Progenitor cell of endocrine pancreas (in vitro differentiated cells): Measurements from ENCODE around the gene ALLC. TPM values are rescaled to one million over a fixed set of nuclear protein-coding genes. Genes with fewer than 3 reads are reported as not detected.

Experiments
- DNase-seq: peaks from one replicate; pipeline ENCODE4 v3.0.0; 2021; ENCODE audit warnings: low spot score; ENCODE audit not compliant: unreplicated experiment
- H3K27ac Mint-ChIP-seq: 2 replicates; pipeline ENCODE4 v1.8.0; 2021; ENCODE audit warnings: mild to moderate bottlenecking, moderate library complexity, mixed read lengths
- H3K27me3 Mint-ChIP-seq: 2 replicates; pipeline ENCODE4 v1.8.0; 2021; ENCODE audit warnings: mixed read lengths
- H3K36me3 Mint-ChIP-seq: 2 replicates; pipeline ENCODE4 v1.8.0; 2022; ENCODE audit warnings: mixed read lengths; ENCODE audit not compliant: insufficient read depth
- H3K4me1 Mint-ChIP-seq: 2 replicates; pipeline ENCODE4 v1.8.0; 2021; ENCODE audit warnings: low read depth, mixed read lengths
- H3K4me3 Mint-ChIP-seq: 2 replicates; pipeline ENCODE4 v1.8.0; 2021; ENCODE audit warnings: low read depth, mild to moderate bottlenecking, moderate library complexity, mixed read lengths
- H3K9me3 Mint-ChIP-seq: 2 replicates; pipeline ENCODE4 v1.8.0; 2021; ENCODE audit warnings: low read depth, mixed read lengths
- CTCF ChIP-seq: fragments of 200-600 bp; sonication (generic); IDR thresholded peaks from one replicate; pipeline ENCODE4 v1.5.0; 2021; ENCODE audit warnings: antibody characterized with exemption, mild to moderate bottlenecking; ENCODE audit not compliant: unreplicated experiment
- total RNA-seq: library from RNA; stranded (reverse); gene quantifications from 2 replicates; pipeline ENCODE4 v1.2.1, GENCODE V29; 2021

The ALLC gene
- total RNA-seq, 1 donor from 2014 or later: not detected

DNA sequence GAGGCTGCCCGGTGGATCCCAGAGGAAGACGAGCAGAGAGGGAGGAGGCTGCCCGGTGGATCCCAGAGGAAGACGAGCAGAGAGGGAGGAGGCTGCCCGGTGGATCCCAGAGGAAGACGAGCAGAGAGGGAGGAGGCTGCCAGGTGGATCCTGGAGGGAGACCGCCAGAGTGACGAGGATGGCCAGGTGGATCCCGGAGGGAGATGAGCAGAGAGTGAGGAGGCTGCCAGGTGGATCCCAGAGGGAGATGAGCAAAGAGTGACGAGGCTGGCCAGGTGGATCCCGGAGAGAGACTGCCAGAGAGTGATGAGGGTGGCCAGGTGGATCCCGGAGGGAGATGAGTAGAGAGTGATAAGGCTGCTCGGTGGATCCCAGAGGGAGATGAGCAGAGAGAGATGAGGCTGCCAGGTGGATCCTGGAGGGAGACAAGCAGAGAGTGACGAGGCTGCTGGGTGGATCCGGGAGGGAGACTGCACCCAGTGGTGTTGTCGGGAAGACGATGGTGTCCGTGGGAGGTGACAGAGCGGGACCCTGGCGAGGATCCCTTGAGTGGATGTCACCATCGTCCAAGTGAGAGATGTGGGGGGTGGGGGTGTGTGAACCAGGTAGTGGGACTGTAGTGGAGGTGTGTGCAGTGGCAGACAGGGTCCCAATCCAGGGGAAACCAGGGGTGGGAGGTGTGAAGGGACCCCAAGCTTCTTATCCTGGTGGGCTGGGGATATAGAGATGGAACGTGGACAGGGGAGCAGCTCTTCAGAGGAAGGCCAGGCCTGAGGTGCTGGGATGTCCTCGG, 67.7 kb downstream of the ALLC start:
- Mint-ChIP-seq H3K36me3 (peaks cover 1% of the 10 kb centered on the region), H3K27ac (no peak overlapping the region), H3K4me3 (no peak overlapping the region), H3K4me1 (peaks cover 4% of the 10 kb centered on the region), H3K27me3 (peaks cover 53% of the 10 kb centered on the region), H3K9me3 (peaks cover 12% of the 10 kb centered on the region)
- DNase-seq: no peak
- no peak for TF ChIP-seq CTCF

DNA sequence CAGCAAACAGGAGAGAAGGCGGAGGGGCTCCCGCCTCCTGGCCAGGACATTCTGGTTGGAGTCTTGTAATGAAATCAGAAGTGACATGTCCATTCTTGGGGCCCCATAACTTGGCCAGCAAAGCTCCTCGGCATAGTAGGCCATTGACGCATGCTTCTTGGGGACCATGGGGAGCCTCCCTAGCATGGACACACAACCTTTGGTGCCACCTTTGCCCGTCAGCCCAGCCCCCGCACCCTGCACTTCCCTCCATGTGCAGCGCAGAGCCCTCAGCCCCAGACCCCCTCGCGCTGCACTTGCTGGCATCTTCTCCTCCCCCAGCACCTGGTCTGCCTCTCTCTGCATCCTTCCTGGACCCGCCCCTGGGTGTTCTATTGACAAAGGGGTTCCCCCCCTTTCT, 68.5 kb downstream of the ALLC start:
- no peak for DNase-seq
- Mint-ChIP-seq H3K4me3 (no peak overlapping the region), H3K4me1 (peaks cover 4% of the 10 kb centered on the region), H3K27me3 (peaks cover 49% of the 10 kb centered on the region), H3K9me3 (peaks cover 4% of the 10 kb centered on the region), H3K27ac (no peak overlapping the region), H3K36me3 (no peaks in the 10 kb centered on the region)
- no peak for TF ChIP-seq CTCF

- no peak for DNase-seq
- no peaks in the 10 kb centered on the region for H3K9me3 Mint-ChIP-seq
- no peak for TF ChIP-seq CTCF
- H3K4me3 Mint-ChIP-seq: peak overlapping the region; percentile 2
- no peaks in the 10 kb centered on the region for H3K36me3 Mint-ChIP-seq
- no peak overlapping the region for H3K27ac Mint-ChIP-seq
- peaks cover 4% of the 10 kb centered on the region for H3K4me1 Mint-ChIP-seq
- H3K27me3 Mint-ChIP-seq: peaks cover 51% of the 10 kb centered on the region
Observed at GRCh38 chr2:3727397-3728045, 69.5 kb downstream of the ALLC start.

GRCh38 chr2:3728104-3729054, 70.4 kb downstream of the ALLC start:
- Mint-ChIP-seq H3K36me3 (no peaks in the 10 kb centered on the region), H3K27me3 (peaks cover 46% of the 10 kb centered on the region), H3K27ac (no peak overlapping the region), H3K4me3 (peak overlapping the region; percentile 2), H3K4me1 (peaks cover 4% of the 10 kb centered on the region), H3K9me3 (no peaks in the 10 kb centered on the region)
- peak; percentile 72 for TF ChIP-seq CTCF
- no peak for DNase-seq

DNA sequence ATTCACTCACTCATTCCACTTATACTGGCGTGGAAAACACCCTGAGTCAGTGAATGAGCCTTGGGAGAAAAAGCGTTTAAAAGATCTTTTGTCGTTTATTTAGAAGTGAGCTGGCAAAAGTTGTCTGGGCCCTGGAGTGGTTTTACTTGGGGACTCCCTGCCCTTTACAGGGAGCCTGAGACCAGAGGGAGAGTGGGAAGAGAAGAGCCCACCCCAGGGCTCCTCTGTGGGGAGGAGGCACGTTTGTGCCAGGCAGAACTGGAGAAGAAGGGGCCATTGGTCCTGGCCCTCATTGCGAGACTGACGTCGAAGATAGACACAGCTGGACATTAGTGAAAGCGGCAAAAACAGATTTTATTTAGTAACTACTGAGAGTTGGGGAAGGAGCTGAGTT, 71.1 kb downstream of the ALLC start:
- H3K27ac Mint-ChIP-seq: no peak overlapping the region
- H3K27me3 Mint-ChIP-seq: peaks cover 42% of the 10 kb centered on the region
- H3K36me3 Mint-ChIP-seq: no peaks in the 10 kb centered on the region
- H3K9me3 Mint-ChIP-seq: no peaks in the 10 kb centered on the region
- DNase-seq: no peak
- H3K4me1 Mint-ChIP-seq: peaks cover 4% of the 10 kb centered on the region
- TF ChIP-seq CTCF: no peak
- no peak overlapping the region for H3K4me3 Mint-ChIP-seq
